Osteocyte (in vitro differentiated cells): ENCODE data around the gene MEGF9. TPM values are rescaled to one million over a fixed set of nuclear protein-coding genes. Genes with fewer than 3 reads are reported as not detected.

ENCODE experiments used
- DNase-seq: peaks from one replicate; pipeline ENCODE4 v3.0.0; 2021; ENCODE audit warnings: mixed read lengths; ENCODE audit not compliant: unreplicated experiment; ENCODE audit errors: extremely low spot score
- H3K27ac Mint-ChIP-seq: one replicate; pipeline ENCODE4 v1.8.0; 2021; ENCODE audit warnings: mild to moderate bottlenecking, mixed read lengths; ENCODE audit not compliant: unreplicated experiment
- H3K27me3 Mint-ChIP-seq: one replicate; pipeline ENCODE4 v1.8.0; 2021; ENCODE audit warnings: mixed read lengths; ENCODE audit not compliant: unreplicated experiment
- H3K36me3 Mint-ChIP-seq: one replicate; pipeline ENCODE4 v1.8.0; 2021; ENCODE audit warnings: mixed read lengths; ENCODE audit not compliant: unreplicated experiment
- H3K4me1 Mint-ChIP-seq: one replicate; pipeline ENCODE4 v1.8.0; 2021; ENCODE audit warnings: mixed read lengths; ENCODE audit not compliant: unreplicated experiment
- H3K4me3 Mint-ChIP-seq: one replicate; pipeline ENCODE4 v1.8.0; 2021; ENCODE audit warnings: mild to moderate bottlenecking, moderate library complexity, mixed read lengths; ENCODE audit not compliant: unreplicated experiment
- H3K9me3 Mint-ChIP-seq: one replicate; pipeline ENCODE4 v1.8.0; 2021; ENCODE audit warnings: mixed read lengths; ENCODE audit not compliant: unreplicated experiment
- CTCF ChIP-seq: fragments of 200-600 bp; sonication (generic); IDR thresholded peaks from 2 replicates; pipeline ENCODE4 v1.5.0; 2021; ENCODE audit warnings: antibody characterized with exemption, mild to moderate bottlenecking, moderate library complexity
- total RNA-seq: library from RNA; stranded (reverse); gene quantifications from 2 replicates; pipeline ENCODE4 v1.2.1, GENCODE V29; 2021

Gene MEGF9
- total RNA-seq, 1 donor from 2014 or later: 21.4 TPM

DNA sequence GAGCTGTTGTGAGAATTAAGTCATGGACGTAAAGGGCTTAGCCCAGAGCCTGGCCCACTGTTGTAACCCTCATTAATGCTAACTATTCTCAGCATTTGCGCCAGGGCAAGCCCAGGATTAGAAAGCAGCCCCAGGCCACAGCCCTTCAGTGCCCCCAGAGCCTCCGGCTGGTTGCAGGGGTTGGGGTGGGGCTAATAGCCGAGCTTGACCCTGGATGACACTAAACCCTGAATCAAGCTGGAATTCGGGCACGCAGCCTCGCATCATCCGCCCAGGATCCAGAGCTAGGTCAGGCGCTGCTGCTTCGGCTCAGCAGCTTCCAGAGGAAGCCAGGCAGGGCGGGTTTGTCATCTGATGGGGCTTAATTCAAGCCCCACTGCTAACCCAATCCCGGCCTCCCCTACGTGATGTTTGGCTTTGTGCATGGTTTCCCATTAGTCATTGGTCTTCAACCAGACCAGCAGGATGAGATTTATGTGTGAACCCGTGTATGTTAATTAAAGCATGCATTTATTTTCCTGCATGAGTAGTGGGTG, 1.2 kb upstream of the MEGF9 start:
- no peak for TF ChIP-seq CTCF
- H3K27ac Mint-ChIP-seq: peak overlapping the region; percentile 47
- peak overlapping the region; percentile 85 for H3K4me3 Mint-ChIP-seq
- H3K9me3 Mint-ChIP-seq: no peaks in the 10 kb centered on the region
- no peak for DNase-seq
- peaks cover 40% of the 10 kb centered on the region for H3K4me1 Mint-ChIP-seq
- H3K27me3 Mint-ChIP-seq: no peaks in the 10 kb centered on the region
- no peaks in the 10 kb centered on the region for H3K36me3 Mint-ChIP-seq

- peak overlapping the region; percentile 85 for H3K4me3 Mint-ChIP-seq
- no peak for DNase-seq
- no peaks in the 10 kb centered on the region for H3K36me3 Mint-ChIP-seq
- TF ChIP-seq CTCF: no peak
- peaks cover 44% of the 10 kb centered on the region for H3K4me1 Mint-ChIP-seq
- peak overlapping the region; percentile 47 for H3K27ac Mint-ChIP-seq
- no peaks in the 10 kb centered on the region for H3K9me3 Mint-ChIP-seq
- H3K27me3 Mint-ChIP-seq: no peaks in the 10 kb centered on the region
Measured at GRCh38 chr9:120714846-120715388, 647 bp upstream of the MEGF9 start.

- Mint-ChIP-seq H3K36me3 (no peaks in the 10 kb centered on the region), H3K27ac (peak overlapping the region; percentile 41), H3K4me3 (peak overlapping the region; percentile 91), H3K27me3 (no peaks in the 10 kb centered on the region), H3K4me1 (peaks cover 50% of the 10 kb centered on the region), H3K9me3 (no peaks in the 10 kb centered on the region)
- no peak for TF ChIP-seq CTCF
- no peak for DNase-seq
Measured at GRCh38 chr9:120713257-120714087, 798 bp downstream of the MEGF9 start.

DNA sequence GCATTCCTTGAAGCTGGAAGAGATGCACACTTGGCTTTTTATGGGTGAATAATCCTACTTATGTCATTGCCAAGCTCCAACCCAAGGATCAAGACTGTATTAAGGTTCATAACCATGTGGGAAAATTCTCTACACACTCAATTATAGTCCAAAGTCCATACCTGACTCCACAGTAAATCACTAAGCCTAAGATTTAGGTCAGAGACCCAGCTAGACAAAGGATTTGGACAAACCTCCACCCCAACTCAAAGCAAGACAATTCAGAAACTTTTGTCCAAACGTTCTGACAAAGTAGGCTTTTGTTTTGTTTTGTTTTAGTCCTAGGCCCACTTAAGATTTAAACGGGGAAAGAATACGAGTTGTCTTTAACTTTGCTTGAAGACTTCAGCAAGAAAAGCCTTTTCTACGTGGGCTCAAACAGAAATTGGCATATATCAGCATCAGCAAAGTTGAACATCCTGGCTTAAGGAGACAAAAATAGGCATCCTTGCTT, 1.7 kb downstream of the MEGF9 start:
- no peak for TF ChIP-seq CTCF
- Mint-ChIP-seq H3K27ac (peak overlapping the region; percentile 54), H3K4me1 (peaks cover 50% of the 10 kb centered on the region), H3K4me3 (peak overlapping the region; percentile 91), H3K27me3 (no peaks in the 10 kb centered on the region), H3K9me3 (no peaks in the 10 kb centered on the region), H3K36me3 (peaks cover under 1% of the 10 kb centered on the region)
- DNase-seq: no peak
